Epidermal melanocyte (primary cell): Measurements from ENCODE around the gene MAN2A2.
"Not testable (repeated sequence)": the region's sequence is repeated elsewhere in the genome, so short reads cannot be mapped to it uniquely, and the experiment has no call there.

Experiments
- DNase-seq: peaks from one replicate; pipeline ENCODE4 v3.0.0; 2011; ENCODE audit warnings: low spot score; ENCODE audit not compliant: insufficient read length

MAN2A2 gene

GRCh38 chr15:90918034-90918788 lies 15.1 kb downstream of the MAN2A2 start:
- peak; percentile 11 for DNase-seq

- DNase-seq: no peak
These were observed 15.7 kb downstream of the MAN2A2 start for GRCh38 chr15:90918835-90919234.

GRCh38 chr15:90921887-90922286 lies 18.8 kb downstream of the MAN2A2 start:
- DNase-seq: no peak

- DNase-seq: not testable (repeated sequence)
These were observed 19.7 kb downstream of the MAN2A2 start for GRCh38 chr15:90922712-90923322.

GRCh38 chr15:90924375-90924774 lies 21.3 kb downstream of the MAN2A2 start:
- DNase-seq: no peak

GRCh38 chr15:90926766-90927165 lies 23.7 kb downstream of the MAN2A2 start:
- not testable (repeated sequence) for DNase-seq

GRCh38 chr15:90928106-90928505 lies 25.0 kb downstream of the MAN2A2 start:
- not testable (repeated sequence) for DNase-seq

GRCh38 chr15:90929246-90930019 lies 26.3 kb downstream of the MAN2A2 start:
- DNase-seq: no peak

GRCh38 chr15:90930861-90931574 lies 27.9 kb downstream of the MAN2A2 start:
- DNase-seq: no peak

- no peak for DNase-seq
These were observed 28.4 kb downstream of the MAN2A2 start for GRCh38 chr15:90931575-90931827.

GRCh38 chr15:90931828-90932659 lies 28.9 kb downstream of the MAN2A2 start, which contains the start of gene HDDC3:
HDDC3 (minus strand) TSS chr15:90932549; CDS start chr15:90932540, 9 bp downstream.
- peak; percentile 92 for DNase-seq

GRCh38 chr15:90932660-90932991 lies 29.5 kb downstream of the MAN2A2 start:
- DNase-seq: no peak

GRCh38 chr15:90933301-90933700 lies 30.2 kb downstream of the MAN2A2 start:
- no peak for DNase-seq

GRCh38 chr15:90934256-90934948 lies 31.3 kb downstream of the MAN2A2 start:
- DNase-seq: peak; percentile 89

- DNase-seq: peak; percentile 89
These were observed 32.0 kb downstream of the MAN2A2 start, which contains the start of gene UNC45A for GRCh38 chr15:90934949-90935751. UNC45A (plus strand) TSS chr15:90935285; CDS start chr15:90935325, 40 bp downstream.

GRCh38 chr15:90936823-90937222 lies 33.7 kb downstream of the MAN2A2 start:
- no peak for DNase-seq

GRCh38 chr15:90938261-90938660 lies 35.2 kb downstream of the MAN2A2 start:
- DNase-seq: no peak

- no peak for DNase-seq
These were observed 36.7 kb downstream of the MAN2A2 start for GRCh38 chr15:90939756-90940155.

- DNase-seq: no peak
These were observed 37.9 kb downstream of the MAN2A2 start for GRCh38 chr15:90941038-90941437.
